ENCODE results near the gene STX8.

Gene STX8

DNA sequence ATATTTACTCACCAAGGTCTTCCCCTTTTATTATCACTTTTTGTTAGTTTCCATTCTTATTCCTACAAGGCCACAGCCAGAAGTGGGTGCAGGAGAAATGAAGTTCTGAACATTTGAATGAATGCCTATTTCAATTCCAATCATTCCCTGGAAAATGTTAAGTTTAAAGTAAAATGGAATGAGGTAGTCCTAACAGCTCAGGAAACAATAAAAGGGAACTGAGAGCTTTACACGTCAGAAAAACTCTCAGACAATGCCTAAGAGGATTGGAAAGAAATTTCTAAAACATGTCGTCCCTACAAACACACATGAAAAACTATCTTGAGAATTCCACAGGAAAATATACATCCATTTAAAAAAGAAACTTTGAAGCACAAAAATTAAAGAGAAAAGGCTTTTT, 238.8 kb downstream of the STX8 start:
- DNase-seq: peak in 2 of 4 experiments; percentile 13 to 20

DNA sequence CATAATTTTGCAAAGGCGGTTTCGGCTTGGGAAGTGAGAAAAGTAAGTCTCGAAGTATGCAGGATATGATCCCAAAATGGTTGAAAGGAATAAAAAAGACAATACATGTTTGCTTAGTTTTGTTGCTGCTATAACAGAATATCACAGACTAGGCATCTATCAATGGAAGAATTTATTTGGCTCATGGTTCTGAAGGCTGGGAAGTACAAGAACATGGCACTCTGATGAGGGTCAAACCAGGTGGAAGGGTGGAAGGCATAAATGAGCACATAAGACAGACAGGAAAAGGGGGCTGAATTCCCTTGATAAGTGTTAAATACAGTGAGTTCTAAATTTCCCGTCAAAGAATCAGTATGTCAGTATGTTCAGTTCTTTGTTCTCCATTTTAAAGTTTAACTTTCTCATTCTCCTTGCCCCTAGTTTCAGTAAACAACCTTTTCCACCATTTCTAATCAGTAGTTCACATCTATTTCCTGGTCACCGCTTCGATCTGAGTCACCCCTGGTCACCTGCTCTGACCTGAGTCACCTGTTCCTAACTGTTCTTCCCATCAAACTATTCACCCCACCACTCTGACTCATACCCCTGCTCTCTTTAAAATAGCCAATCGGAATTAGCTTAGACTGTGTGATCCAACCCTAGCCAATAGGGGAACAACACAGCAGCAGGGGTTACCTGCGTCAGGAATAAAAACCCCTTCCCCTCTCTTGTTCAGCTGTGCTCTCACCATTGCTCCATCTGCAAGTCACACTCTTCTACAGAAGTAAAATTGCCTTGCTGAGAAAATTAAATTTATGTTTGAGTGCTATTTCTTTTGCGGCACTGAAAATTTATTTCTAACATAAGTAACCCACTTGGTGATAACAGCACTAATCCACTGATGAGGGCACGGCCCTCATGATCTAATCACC, 240.8 kb downstream of the STX8 start:
- no peak for DNase-seq

DNA sequence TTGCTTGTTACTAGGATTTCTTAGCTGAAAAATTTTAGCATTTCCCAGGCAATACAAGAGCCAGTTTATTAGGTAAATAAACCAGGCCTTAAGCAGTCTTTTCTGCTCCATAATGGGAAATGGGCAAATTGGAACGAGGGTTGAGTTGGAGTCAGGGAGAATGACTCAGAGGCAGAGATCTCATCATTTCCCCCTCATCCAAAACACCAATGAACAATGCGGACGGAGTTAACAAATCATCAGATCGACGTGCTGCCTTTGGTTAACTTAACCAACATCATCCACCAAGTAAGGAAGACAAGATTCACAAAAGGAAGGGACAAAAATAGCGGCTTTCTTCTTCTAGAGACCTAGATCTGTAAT, 243.5 kb downstream of the STX8 start:
- DNase-seq: no peak

DNA sequence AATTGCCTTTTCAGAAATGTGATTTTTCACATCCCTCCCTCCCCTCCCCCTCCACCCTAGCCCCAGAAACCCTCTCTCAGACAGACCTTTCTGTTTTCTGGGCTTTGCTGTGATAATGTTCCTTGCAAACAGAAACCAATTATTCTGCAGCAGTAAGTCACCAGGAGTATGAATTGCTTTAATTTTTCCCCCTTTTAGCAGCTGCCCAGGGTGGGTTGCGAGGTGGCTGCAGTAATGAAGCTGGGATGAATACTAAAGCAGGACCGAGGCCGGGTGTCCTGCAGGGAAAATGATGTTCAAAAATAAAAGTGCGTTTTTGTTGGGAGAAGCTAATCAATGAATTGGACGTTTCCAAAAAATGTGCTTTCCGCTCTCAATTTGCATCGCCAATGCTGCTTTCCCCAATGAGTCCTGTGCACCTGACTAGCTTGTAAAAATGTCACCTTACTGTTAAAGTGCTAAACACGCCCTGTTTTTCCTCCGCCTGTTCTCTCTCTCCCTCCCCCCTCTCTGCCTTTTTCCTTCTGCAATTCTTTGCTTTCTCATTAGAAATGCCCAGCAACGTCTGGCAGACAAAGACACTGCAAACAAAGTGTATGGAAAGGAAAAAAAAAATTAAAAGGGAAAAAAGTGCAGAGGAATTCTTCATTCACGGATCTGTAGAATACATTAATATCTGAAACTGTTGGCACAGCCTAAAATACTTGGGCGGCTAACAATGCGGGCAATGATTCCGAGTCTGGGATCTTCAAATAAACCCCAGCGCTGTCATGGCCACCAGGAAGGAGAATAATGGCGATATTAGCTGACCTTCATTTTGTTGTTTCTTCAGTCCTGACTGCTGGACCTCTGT, 244.1 kb downstream of the STX8 start:
- no peak for DNase-seq

DNA sequence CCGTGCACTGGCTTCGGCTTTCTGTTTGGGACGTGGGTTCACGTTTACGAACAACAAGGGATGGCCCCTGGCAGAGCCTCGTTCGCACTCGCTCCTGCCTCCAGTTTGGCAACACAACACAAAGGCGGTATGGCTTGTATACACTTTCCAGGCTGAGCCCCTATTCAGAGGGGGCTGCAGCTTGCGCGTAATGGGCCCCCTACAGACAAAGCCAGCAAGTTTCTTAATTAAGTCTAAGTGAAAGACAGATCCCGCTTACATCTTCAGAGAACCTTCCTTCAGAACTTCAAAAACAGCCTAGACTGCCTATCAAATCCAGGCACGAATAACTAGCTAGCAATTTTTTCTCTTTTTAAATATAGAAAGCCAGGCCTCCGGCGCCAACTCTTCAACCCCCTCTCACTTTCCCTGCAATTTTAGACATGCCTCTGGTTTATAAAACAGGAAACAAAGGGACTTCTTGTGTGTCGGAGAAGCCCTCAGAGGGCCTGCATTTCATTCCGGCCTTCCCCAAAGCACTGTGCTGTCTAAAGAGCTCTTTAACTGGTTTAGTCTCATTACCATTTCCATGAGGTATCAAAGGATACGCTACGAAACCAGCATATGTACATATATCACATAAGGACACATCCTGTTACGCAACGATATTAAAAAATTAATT, 244.9 kb downstream of the STX8 start:
- no peak for DNase-seq

DNA sequence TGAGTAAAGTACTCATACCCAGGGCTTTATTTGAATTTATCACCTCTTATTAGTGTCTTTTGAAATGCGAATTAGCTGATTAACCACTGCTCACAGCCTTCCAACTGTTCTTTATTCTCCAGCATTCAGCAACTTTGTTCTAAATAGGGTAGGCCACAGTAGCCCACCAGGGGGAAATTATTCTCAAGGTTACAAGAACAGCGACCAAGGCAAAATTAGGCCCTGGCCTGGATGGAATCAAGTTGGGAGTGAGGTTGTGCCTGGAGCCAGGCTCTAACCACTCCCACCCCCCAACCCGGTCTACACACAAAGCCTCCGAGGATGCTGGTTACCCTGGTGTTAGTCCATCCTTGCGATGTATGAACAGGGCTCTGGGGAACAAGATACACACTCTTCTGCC, 245.5 kb downstream of the STX8 start:
- DNase-seq: no peak

DNA sequence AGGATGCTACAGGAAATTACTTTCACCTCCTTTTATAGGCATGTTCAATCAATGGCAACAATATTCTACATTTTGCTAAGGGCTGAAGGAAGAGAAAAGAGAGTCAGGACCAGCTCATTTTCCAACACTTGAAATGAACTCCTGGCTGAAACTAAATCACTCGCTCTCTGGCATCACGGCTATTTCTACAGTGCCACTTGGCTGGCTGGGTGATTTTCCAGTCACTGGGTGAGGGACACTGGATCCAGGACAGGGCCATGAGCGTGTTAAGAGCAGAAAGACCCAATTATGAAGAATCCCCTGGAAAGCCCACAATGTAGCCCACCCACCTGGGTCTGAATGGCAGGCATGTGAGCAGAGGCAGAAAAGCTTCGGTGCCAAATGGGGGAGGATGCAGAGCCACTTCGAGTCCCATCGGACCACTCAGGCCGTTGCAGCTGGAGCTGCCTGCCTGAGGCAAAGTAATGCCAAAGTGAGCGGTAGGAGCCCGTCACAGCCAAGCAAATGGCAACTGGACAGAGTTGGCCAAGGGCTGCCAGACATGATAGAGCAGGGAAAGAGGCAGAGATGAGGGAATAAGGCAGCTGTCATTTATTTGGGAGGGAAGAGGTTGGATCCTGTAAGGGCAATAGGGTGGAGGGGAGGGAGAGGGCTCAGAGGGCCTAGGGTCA, 246.2 kb downstream of the STX8 start:
- DNase-seq: no peak

DNA sequence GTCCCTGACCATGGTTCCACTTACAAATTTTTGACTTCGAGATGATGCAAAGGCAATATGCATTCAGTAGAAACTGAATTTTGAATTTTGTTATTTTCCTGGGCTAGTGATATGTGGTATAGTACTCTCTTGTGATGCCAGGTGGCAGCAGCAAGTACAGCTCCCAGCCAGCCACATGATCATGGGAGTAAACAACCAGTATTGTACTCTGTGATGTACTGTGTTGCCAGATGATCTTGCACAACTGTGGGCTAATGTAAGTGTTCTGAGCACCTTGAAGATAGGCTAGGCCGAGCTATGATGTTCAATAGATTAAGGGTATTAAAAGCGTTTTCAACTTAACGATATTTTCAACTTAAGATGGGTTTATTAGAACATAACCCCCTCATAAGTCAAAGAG, 250.8 kb downstream of the STX8 start:
- DNase-seq: no peak

DNA sequence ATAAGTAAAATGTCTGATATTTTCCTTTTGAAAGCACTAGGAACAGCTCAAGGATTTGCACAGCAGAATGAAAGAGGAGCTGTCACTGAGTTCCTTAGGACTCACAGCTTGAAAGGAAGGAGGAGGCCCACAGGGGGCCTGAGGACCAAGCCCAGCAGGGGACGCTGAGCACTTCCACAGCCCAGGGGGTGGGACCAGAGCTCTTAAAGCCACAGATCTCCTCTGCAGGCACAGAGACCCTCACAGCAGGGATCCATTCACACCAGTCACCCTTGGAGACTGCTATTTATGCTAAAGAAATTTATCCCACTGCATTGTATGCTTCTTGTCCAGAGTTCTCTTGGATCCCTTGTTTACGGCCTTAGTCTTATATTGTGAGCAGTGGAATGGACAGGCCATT, 253.3 kb downstream of the STX8 start:
- no peak for DNase-seq

DNA sequence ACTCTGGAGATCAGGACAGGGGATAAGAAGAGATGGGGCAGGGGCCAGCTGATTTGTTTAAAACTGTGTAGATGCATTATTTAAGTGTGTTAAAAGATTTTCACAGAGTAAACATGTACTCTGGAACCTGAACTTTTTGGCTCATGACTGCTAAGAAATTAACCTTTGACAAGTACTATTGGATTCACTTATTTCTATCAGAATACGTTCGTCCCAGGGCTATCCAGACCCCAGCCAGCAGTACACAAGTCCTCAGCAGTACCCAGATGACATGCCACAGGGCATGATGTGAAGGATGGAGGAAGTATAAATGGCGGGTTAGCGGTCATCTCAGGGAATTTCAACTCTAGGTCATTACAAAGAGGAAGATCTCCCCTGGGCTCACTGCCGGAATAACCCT, 253.7 kb downstream of the STX8 start:
- DNase-seq: no peak

DNA sequence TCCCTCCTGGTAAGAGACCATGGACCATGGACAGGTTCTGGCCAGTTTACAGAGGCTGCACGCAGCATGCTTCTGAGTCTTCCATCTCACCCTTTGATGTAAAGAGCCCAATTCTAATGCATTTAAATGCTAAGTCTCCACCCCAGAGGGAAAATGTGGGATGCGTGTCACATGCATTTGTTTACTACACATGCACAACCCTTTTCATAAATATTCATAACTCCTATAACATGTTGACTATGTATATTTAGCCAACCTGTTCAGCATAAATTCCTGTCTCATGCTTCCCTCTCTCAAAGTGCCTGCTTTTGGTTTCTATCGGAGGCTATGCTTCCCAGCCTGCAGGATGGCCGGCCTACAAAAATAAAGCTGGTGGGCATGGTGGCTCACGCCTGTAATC, 260.3 kb downstream of the STX8 start:
- DNase-seq: no peak

DNA sequence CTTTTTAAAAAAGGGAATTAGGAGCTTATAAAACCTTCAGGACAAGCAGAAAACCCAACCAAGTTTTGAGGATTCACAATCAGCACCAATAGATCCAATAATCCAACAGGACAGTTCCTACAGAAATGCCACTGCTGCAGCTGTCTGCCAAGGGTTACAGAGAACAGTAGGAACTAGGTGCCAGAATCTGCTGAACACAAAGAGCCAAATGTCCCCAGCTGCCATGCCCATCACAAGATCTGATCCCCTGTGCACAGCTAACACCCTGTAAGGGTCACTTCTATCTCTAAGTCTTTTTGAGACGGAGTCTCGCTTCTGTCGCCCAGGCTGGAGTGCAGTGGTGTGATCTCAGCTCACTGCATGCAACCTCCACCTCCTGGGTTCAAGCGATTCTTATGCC, 262.3 kb downstream of the STX8 start:
- no peak for DNase-seq

DNA sequence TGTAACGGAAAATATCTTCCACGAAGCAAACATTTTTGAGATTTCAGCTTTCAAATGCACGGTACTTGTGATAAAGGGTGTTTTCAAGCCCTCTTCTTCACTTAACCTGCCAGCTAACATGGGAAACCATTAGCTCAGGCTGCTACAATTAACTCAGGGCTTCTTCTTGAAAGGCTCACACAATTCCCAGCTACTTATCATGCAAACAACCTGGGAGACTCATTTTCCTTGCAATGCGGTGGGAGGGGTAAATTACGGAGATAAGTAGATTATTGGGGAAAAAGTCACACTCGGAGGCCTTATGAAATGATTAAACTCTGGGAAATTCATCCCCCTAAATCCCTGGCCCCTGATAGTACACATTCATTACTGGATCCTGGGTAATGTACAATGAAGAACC, 266.4 kb downstream of the STX8 start:
- no peak for DNase-seq

DNA sequence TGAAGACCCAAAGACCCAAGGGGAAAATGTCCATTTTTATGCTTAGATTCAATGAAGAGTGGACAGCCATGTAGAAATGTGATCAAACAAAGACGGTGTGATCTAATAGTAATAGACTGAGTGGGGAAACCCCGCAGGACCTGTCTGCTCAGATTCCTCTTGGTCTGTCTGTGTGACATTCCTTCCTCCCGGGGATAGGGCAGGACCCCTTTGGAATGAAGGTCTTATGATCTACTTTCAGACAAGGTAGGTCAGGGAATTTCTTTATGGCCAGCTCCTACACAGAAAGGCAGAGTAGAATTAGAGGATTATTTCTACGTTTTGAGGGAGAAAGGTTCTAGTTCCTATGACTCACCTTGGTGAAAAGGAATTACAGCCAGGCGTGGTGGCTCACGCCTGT, 267.6 kb downstream of the STX8 start:
- DNase-seq: no peak

DNA sequence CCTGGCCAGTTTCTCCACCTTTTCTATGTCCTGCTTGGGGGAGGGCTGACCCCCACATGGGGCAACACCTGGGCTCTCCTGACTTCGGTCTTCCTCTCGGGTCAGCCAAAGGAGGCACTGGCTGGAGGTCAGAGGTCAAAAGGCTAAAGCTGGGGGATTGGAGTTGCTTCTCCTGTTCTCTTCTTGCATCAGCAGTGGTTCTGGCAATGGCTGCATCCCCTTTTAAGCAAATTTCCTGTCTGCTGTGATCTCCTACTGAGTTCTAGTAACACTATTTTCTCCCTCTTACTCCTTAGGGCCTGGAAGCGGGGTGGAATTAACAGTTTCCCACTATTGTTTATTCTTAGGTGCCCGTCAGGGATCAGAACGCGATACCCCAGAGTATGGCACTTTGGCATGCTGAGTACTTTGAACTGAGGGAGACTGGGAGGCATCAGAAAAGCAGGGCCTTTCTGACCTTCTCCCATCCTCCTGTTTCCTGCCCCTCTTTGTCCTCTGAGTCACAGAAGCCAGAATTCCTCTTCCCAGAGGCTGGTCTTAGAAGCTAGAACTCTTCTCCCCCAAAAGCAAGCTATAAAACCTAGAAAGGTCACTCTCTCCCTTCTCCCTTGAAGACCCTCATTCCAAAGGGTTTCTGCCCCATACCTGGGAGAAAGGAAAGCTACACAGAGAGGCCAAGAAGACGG, 268.2 kb downstream of the STX8 start:
- DNase-seq: no peak

DNA sequence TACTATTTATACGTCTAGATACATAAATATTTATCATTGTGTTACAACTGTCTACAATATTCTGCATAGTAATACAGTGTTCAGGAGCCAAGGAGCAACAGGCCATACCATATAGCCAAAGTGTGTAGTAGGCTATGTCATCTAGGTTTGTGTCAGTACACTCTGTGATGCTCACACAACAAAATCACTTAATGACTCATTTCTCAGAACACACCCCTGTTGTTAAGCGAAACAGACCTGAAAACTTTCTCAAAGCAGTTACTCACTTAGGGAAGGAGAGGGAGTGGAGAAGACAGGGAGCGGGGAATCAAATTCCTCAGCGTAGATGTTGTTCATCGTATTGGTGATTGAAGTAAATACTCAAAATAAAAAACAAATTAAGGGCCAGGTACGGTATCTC, 269.5 kb downstream of the STX8 start:
- no peak for DNase-seq

DNA sequence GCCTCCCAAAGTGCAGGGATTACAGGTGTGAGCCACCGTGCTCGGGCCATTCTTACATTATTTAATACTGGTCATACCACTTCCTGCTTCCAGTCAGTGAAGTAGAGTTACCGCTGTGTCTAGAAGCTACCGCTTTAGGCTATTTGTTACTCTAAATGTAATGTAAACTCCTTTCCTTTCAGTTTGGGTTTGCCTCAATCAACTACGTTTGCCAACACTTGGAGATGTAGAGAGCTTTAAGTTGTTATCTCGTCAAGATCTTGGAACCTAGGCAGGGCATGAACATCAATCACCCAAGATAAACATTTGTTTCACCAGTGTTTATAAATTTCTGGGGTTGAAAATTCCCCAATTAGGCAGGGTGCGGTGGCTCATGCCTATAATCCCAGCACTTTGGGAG, 275.9 kb downstream of the STX8 start:
- no peak for DNase-seq

DNA sequence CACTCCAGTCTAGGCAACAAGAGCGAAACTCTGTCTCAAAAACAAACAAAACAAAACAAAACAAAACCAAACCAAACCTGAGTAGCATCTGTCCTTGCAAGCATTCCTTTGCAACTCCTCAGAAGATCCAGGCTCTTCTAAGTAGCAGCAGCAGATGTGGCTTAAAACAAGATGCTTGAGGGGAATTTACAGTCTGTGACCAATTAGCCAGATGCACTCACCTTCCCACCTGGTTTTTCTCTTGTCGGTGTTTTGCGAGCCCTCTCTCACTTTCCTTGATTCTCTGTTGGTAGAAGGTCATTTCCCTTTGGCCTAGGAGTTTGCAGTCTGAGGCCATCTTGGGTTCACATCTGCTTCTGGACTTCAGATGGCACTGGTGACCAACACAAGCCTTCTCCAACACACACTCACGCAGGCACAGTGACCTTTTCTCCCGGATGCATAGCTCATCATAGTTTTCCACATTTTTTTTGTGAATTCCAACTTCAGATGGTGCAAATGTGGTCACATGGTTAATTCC, 276.8 kb downstream of the STX8 start:
- DNase-seq: no peak

DNA sequence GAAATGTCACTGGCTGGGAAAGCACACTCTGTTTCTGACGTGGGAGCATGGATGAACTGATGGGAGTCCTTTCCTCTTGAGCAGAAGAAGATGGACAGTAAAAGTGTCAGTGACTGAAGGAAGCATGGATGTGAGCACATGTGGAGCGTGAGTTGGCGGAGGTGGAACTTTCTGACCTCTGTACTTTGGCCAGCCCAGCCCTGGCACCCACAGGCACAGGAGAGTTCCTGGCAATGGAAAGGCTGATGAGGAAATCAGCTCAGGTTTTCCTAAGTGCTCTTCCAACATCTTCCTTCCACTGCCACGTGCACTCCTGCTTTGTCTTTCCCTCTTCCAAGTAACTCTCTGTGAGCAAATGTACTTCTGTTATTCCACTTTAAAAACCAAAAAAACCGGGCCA, 277.5 kb downstream of the STX8 start:
- DNase-seq: no peak

DNA sequence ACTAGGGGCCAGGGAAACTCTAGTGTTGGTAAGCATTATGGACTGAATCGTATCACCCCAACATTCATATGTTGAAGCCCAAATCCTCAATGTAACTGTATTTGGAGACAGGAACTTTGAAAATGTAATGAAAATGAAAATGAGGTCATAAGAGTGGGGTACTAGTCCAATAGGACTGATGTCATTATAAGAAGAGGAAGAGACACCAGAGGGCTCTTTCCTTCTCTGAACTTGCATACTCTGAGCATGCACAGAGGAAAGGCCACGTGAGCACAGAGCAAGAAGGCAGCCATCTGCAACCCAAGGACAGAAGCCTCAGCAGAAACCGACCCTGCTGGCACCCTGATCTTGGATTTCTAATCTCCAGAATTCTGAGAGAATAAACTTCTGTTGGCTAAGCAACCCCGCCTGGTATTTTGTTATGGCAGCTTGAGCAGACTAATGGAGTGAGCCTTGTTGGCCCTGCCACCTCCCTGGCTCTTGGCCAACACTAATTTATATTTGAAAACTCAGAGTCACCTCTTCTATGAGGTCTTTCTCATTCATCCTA, 280.9 kb downstream of the STX8 start:
- DNase-seq: peak; percentile 4 to 59 (median 40)

DNA sequence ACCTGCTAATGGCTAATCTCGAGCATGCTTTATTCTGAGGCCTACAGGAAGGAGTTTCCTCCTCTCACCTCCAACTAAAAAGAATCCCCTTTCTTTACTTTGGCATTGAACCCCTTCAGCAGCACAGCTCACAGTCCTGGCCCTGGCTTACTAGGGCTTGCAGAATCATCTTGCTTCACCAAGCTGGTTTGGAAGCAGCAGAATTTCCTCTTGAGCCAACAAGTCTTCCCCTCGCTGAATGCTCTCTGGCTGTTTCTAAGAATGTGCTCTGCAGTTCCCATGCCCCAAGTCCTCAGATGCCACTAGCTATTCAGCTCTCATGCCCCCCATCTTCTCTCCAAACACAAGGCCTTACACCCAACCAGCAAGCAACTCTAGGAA, 283.1 kb downstream of the STX8 start:
- DNase-seq: no peak
